Mesothelial cell of epicardium (in vitro differentiated cells): ENCODE results near the gene HIPK4. TPM values are rescaled to one million over a fixed set of nuclear protein-coding genes. Genes with fewer than 3 reads are reported as not detected.

Source experiments
- DNase-seq, 2 experiments: peaks; one replicate each; pipeline ENCODE4 v3.0.0; 2021; ENCODE audit warnings: low spot score in 2 of 2; ENCODE audit not compliant: unreplicated experiment in 2 of 2
- H3K27ac Mint-ChIP-seq: 2 replicates; pipeline ENCODE4 v1.8.0; 2021; ENCODE audit warnings: mixed read lengths
- H3K27me3 Mint-ChIP-seq: 2 replicates; pipeline ENCODE4 v1.8.0; 2021; ENCODE audit warnings: low read depth, mixed read lengths
- H3K36me3 Mint-ChIP-seq: 2 replicates; pipeline ENCODE4 v1.8.0; 2021; ENCODE audit warnings: mixed read lengths
- H3K4me1 Mint-ChIP-seq: 2 replicates; pipeline ENCODE4 v1.8.0; 2021; ENCODE audit warnings: mixed read lengths
- H3K4me3 Mint-ChIP-seq: 2 replicates; pipeline ENCODE4 v1.8.0; 2021; ENCODE audit warnings: mild to moderate bottlenecking, moderate library complexity, mixed read lengths
- H3K9me3 Mint-ChIP-seq: 2 replicates; pipeline ENCODE4 v1.8.0; 2021; ENCODE audit warnings: mixed read lengths
- total RNA-seq: library from RNA; stranded (reverse); gene quantifications from 3 replicates; pipeline ENCODE4 v1.2.1, GENCODE V29; 2021
- TF ChIP-seq, protein P1 (sequence below): fragments of 200-600 bp; sonication (generic); IDR thresholded peaks from one replicate; pipeline ENCODE4 v1.5.0; 2021; ENCODE audit warnings: antibody characterized with exemption; ENCODE audit not compliant: unreplicated experiment

HIPK4 gene
- total RNA-seq, 1 donor from 2014 or later: 0.31 TPM

GRCh38 chr19:40421993-40422747, 32.2 kb upstream of the HIPK4 start:
- TF ChIP-seq, protein P1, sequence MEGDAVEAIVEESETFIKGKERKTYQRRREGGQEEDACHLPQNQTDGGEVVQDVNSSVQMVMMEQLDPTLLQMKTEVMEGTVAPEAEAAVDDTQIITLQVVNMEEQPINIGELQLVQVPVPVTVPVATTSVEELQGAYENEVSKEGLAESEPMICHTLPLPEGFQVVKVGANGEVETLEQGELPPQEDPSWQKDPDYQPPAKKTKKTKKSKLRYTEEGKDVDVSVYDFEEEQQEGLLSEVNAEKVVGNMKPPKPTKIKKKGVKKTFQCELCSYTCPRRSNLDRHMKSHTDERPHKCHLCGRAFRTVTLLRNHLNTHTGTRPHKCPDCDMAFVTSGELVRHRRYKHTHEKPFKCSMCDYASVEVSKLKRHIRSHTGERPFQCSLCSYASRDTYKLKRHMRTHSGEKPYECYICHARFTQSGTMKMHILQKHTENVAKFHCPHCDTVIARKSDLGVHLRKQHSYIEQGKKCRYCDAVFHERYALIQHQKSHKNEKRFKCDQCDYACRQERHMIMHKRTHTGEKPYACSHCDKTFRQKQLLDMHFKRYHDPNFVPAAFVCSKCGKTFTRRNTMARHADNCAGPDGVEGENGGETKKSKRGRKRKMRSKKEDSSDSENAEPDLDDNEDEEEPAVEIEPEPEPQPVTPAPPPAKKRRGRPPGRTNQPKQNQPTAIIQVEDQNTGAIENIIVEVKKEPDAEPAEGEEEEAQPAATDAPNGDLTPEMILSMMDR: no peak
- no peak for DNase-seq
- H3K9me3 Mint-ChIP-seq: no peaks in the 10 kb centered on the region
- peaks cover 23% of the 10 kb centered on the region for H3K4me1 Mint-ChIP-seq
- peak overlapping the region; percentile 97 for H3K27ac Mint-ChIP-seq
- H3K4me3 Mint-ChIP-seq: peak overlapping the region; percentile 72
- no peaks in the 10 kb centered on the region for H3K27me3 Mint-ChIP-seq
- H3K36me3 Mint-ChIP-seq: no peaks in the 10 kb centered on the region

DNA sequence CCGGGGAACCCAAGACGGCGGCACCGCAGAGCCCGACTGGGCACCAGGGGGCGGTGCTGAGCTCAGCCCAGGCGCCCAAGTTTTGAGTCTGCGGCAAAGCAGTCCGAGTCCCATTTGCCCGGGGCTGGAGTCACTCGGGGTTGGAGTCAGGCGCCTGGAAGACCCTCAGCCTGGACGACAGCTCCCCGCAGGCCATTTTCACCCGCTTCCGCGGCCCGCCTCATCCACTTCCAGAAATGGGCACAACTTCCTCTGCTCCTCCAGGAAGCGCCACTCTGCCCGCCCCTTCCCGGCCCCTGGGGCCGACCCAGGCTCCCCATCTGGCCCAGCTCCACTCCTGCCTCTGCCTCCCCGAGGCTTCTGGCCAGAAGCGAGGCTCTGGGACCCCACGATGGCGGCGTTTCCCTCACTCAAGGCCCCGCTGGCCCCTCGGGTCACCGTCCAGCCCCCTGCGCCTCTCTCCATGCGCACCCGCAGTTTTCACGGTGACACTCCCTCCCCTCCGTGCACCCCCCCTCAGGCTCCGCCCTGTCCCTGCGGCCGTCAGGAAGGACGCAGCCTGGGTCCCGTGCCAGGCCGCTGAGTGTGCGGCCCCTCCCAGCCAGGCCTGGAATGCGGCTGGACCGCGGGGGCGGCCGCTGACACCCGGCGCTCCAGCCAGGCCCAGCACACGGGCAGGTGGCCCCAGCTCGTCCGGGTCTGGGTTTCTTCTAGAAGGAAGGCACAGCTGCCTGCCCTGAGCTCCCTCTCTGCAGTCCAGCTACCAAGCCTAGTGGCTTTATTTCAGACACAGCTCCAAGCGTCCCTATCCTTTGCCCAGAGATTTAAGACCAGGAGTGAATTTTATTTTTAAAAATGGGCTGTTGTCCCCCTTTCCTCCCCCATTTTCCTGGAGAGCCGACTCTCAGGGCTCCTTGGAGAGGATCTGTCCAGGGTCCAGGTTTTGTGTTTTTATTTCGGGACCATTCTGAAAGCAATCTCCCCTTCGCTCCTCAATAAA, 31.1 kb upstream of the HIPK4 start:
- Mint-ChIP-seq H3K9me3 (no peaks in the 10 kb centered on the region), H3K27ac (peak overlapping the region; percentile 97)
- TF ChIP-seq, protein P1: peak; percentile 88

GRCh38 chr19:40420451-40420765, 30.4 kb upstream of the HIPK4 start:
- no peaks in the 10 kb centered on the region for H3K27me3 Mint-ChIP-seq
- H3K27ac Mint-ChIP-seq: peak overlapping the region; percentile 97
- no peaks in the 10 kb centered on the region for H3K36me3 Mint-ChIP-seq
- H3K4me3 Mint-ChIP-seq: peak overlapping the region; percentile 72
- no peaks in the 10 kb centered on the region for H3K9me3 Mint-ChIP-seq
- H3K4me1 Mint-ChIP-seq: peaks cover 23% of the 10 kb centered on the region
- TF ChIP-seq, protein P1: no peak
- DNase-seq: no peak

More for the DNA sequence above, 31.1 kb upstream of the HIPK4 start:
- H3K4me1 Mint-ChIP-seq: peaks cover 23% of the 10 kb centered on the region
- no peaks in the 10 kb centered on the region for H3K36me3 Mint-ChIP-seq
- peak overlapping the region; percentile 72 for H3K4me3 Mint-ChIP-seq
- no peaks in the 10 kb centered on the region for H3K27me3 Mint-ChIP-seq
- DNase-seq: peak; percentile 70 to 89

GRCh38 chr19:40419780-40420179, 29.8 kb upstream of the HIPK4 start:
- no peak for DNase-seq
- Mint-ChIP-seq H3K9me3 (no peaks in the 10 kb centered on the region), H3K4me3 (peak overlapping the region; percentile 54)

GRCh38 chr19:40419066-40419612, 29.2 kb upstream of the HIPK4 start:
- Mint-ChIP-seq H3K27me3 (no peaks in the 10 kb centered on the region), H3K4me1 (peaks cover 16% of the 10 kb centered on the region), H3K36me3 (no peaks in the 10 kb centered on the region), H3K27ac (peak overlapping the region; percentile 15), H3K4me3 (no peak overlapping the region), H3K9me3 (no peaks in the 10 kb centered on the region)
- TF ChIP-seq, protein P1: no peak
- DNase-seq: no peak

More at GRCh38 chr19:40419780-40420179, 29.8 kb upstream of the HIPK4 start:
- TF ChIP-seq, protein P1: no peak
- H3K4me1 Mint-ChIP-seq: peaks cover 21% of the 10 kb centered on the region
- H3K27ac Mint-ChIP-seq: peak overlapping the region; percentile 85
- no peaks in the 10 kb centered on the region for H3K36me3 Mint-ChIP-seq
- H3K27me3 Mint-ChIP-seq: no peaks in the 10 kb centered on the region
